GM19395 (cell line): ENCODE measurements around the gene LRG1.
"Not testable (repeated sequence)": the region's sequence is repeated elsewhere in the genome, so short reads cannot be mapped to it uniquely, and the experiment has no call there.

ENCODE experiments used
- ATAC-seq: cut with Tn5 transposase; IDR thresholded peaks from one replicate; pipeline ENCODE4 v1.9.1; 2021; ENCODE audit warnings: mild to moderate bottlenecking, moderate library complexity; ENCODE audit not compliant: unreplicated experiment

LRG1 gene

GRCh38 chr19:4553092-4553695 is 13.4 kb upstream of the LRG1 start:
- no peak for ATAC-seq

- no peak for ATAC-seq
Measured at GRCh38 chr19:4552525-4552819, 12.6 kb upstream of the LRG1 start.

- no peak for ATAC-seq
Measured at GRCh38 chr19:4550479-4551050, 10.7 kb upstream of the LRG1 start.

GRCh38 chr19:4550018-4550417 is 10.2 kb upstream of the LRG1 start:
- no peak for ATAC-seq

GRCh38 chr19:4548238-4548584 is 8.4 kb upstream of the LRG1 start:
- no peak for ATAC-seq

GRCh38 chr19:4547303-4548237 is 7.7 kb upstream of the LRG1 start:
- no peak for ATAC-seq

- ATAC-seq = no peak
Measured at GRCh38 chr19:4543842-4544647, 4.2 kb upstream of the LRG1 start.

- no peak for ATAC-seq
Measured at GRCh38 chr19:4542896-4543841, 3.3 kb upstream of the LRG1 start.

GRCh38 chr19:4541806-4542145 is 1.9 kb upstream of the LRG1 start:
- ATAC-seq = not testable (repeated sequence)

- no peak for ATAC-seq
Measured at GRCh38 chr19:4541114-4541805, 1.4 kb upstream of the LRG1 start.

GRCh38 chr19:4539169-4539692 is 605 bp downstream of the LRG1 start:
- ATAC-seq = no peak

GRCh38 chr19:4538601-4538954 is 1.3 kb downstream of the LRG1 start:
- no peak for ATAC-seq

GRCh38 chr19:4537953-4538600 is 1.8 kb downstream of the LRG1 start:
- ATAC-seq = no peak

- ATAC-seq = no peak
Measured at GRCh38 chr19:4536798-4537197, 3.0 kb downstream of the LRG1 start.

- no peak for ATAC-seq
Measured at GRCh38 chr19:4534836-4535658, 4.8 kb downstream of the LRG1 start, which contains the start of gene PLIN5. Gene PLIN5, minus strand, starts transcription at chr19:4535224. Its CDS starts 1,150 bp downstream, at chr19:4534074.

- ATAC-seq = no peak
Measured at GRCh38 chr19:4533835-4534424, 5.9 kb downstream of the LRG1 start.

- ATAC-seq = no peak
Measured at GRCh38 chr19:4533334-4533733, 6.5 kb downstream of the LRG1 start.
